Ishikawa (cell line): ENCODE data around the gene TSEN15.

ENCODE experiments used
- CEBPB ChIP-seq: IDR thresholded peaks from 2 replicates; pipeline ENCODE4 v1.6.1; 2012
- CREB1 ChIP-seq: IDR thresholded peaks from 2 replicates; pipeline ENCODE4 v1.6.1; 2012; ENCODE audit warnings: low read depth
- EGR1 ChIP-seq: IDR thresholded peaks from 2 replicates; pipeline ENCODE4 v1.6.1; 2012
- EP300 ChIP-seq: IDR thresholded peaks from 2 replicates; pipeline ENCODE4 v1.6.1; 2012; ENCODE audit warnings: borderline replicate concordance
- MAX ChIP-seq: IDR thresholded peaks from 2 replicates; pipeline ENCODE4 v1.6.1; 2012
- NFIC ChIP-seq: IDR thresholded peaks from 2 replicates; pipeline ENCODE4 v1.6.1; 2012
- RAD21 ChIP-seq: IDR thresholded peaks from 2 replicates; pipeline ENCODE4 v1.6.1; 2012; ENCODE audit warnings: low read depth
- REST ChIP-seq: IDR thresholded peaks from 2 replicates; pipeline ENCODE4 v1.6.1; 2012; ENCODE audit warnings: low read depth, mild to moderate bottlenecking
- TAF1 ChIP-seq: IDR thresholded peaks from 2 replicates; pipeline ENCODE4 v1.6.1; 2012; ENCODE audit warnings: low read depth, mild to moderate bottlenecking
- YY1 ChIP-seq: IDR thresholded peaks from 2 replicates; pipeline ENCODE4 v1.6.1; 2012; ENCODE audit warnings: low read depth
- ZBTB7A ChIP-seq: IDR thresholded peaks from 2 replicates; pipeline ENCODE4 v1.6.1; 2012; ENCODE audit warnings: low read depth

GRCh38 chr1:184033711-184034167, 17.8 kb upstream of the TSEN15 start:
- TF ChIP-seq REST (no peak), EGR1 (no peak), EP300 (no peak), YY1 (no peak), MAX (no peak), CEBPB (no peak), ZBTB7A (no peak), TAF1 (no peak), RAD21 (no peak), CREB1 (no peak), NFIC (no peak)
